ENCODE data around the gene CLEC16A.

CLEC16A gene

GRCh38 chr16:11173426-11173825 is 229.1 kb downstream of the CLEC16A start:
- H3K4me1 ChIP-seq (ENCODE audit: control insufficient read depth in 1 of 2, insufficient read depth in 2 of 2, low read length in 2 of 2), result no peaks in the 10 kb centered on the region
- H3K27me3 ChIP-seq (ENCODE audit: low read depth, low read length), result no peaks in the 10 kb centered on the region

DNA sequence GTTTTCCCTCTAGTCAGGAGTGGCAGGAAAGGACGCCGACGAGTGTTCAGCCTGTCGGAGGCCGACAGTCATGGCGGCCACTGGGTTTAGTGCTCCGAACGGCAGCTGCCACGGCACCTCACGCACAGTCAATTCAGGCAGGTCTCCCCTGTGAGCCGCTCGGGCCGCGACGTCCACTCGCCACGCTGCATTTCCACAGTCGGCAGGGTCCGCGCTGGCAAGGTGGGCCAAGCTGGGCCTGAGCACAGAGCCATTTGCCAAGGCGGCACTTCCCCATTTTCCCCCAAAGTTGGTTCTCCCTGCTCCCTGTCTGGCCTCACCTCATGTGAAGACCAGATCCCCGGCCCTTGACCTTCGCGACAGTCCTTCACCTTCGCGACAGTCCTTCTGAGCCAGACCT is 229.8 kb downstream of the CLEC16A start:
- Histone ChIP-seq H3K36me3 (ENCODE audit: control insufficient read depth in 1 of 2, insufficient read depth in 2 of 2, low read length in 2 of 2) (peaks cover 14 to 38% of the 10 kb centered on the region in 2 donors), H3K9me3 (ENCODE audit: control insufficient read depth in 1 of 2, low read length in 2 of 2) (no peaks in the 10 kb centered on the region), H3K4me1 (ENCODE audit: control insufficient read depth in 1 of 2, insufficient read depth in 2 of 2, low read length in 2 of 2) (no peaks in the 10 kb centered on the region), H3K27me3 (ENCODE audit: low read depth, low read length) (no peaks in the 10 kb centered on the region), H3K4me3 (ENCODE audit: low read depth in 1 of 2, low read length in 2 of 2) (no peak overlapping the region), H3K27ac (ENCODE audit: low read length) (no peak overlapping the region)

More at GRCh38 chr16:11173426-11173825, 229.1 kb downstream of the CLEC16A start:
- Histone ChIP-seq H3K4me3 (ENCODE audit: low read depth in 1 of 2, low read length in 2 of 2) (no peak overlapping the region), H3K27ac (ENCODE audit: low read length) (no peak overlapping the region), H3K36me3 (ENCODE audit: control insufficient read depth in 1 of 2, insufficient read depth in 2 of 2, low read length in 2 of 2) (peaks cover 10 to 38% of the 10 kb centered on the region in 2 donors), H3K9me3 (ENCODE audit: control insufficient read depth in 1 of 2, low read length in 2 of 2) (no peaks in the 10 kb centered on the region)

GRCh38 chr16:11175106-11175786 is 230.9 kb downstream of the CLEC16A start:
- Histone ChIP-seq H3K9me3 (ENCODE audit: control insufficient read depth in 1 of 2, low read length in 2 of 2) (no peaks in the 10 kb centered on the region), H3K36me3 (ENCODE audit: control insufficient read depth in 1 of 2, insufficient read depth in 2 of 2, low read length in 2 of 2) (peaks cover 18 to 41% of the 10 kb centered on the region in 2 donors), H3K27me3 (ENCODE audit: low read depth, low read length) (no peaks in the 10 kb centered on the region), H3K4me1 (ENCODE audit: control insufficient read depth in 1 of 2, insufficient read depth in 2 of 2, low read length in 2 of 2) (no peaks in the 10 kb centered on the region), H3K27ac (ENCODE audit: low read length) (no peak overlapping the region), H3K4me3 (ENCODE audit: low read depth in 1 of 2, low read length in 2 of 2) (no peak overlapping the region)

DNA sequence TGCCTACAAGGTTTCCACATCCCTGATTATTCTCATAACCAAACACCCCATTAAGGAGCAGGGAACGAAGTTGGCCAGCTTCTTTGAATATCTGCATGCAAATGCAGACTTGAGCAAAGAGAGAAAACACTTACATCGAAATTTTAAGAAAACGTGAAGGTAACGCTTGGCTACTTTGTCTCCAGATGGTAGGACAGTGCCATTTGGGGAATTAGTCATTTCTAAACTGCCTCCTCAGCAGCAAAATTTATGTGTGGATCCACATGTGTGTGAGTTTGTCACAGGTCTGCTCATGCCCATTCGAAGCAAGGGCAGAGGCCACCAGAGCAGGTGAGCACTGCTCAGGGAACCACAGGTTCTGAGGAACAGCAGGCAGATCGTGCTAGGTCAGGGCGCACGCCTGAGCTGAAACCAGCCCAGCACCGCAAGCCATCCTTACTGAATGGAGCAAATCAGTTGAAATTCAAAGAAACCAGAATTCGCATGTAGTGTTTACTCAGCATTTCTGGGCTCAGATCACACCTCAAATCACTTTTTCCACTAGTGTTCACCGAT is 231.5 kb downstream of the CLEC16A start:
- Histone ChIP-seq H3K27ac (ENCODE audit: low read length) (no peak overlapping the region), H3K4me1 (ENCODE audit: control insufficient read depth in 1 of 2, insufficient read depth in 2 of 2, low read length in 2 of 2) (no peaks in the 10 kb centered on the region), H3K9me3 (ENCODE audit: control insufficient read depth in 1 of 2, low read length in 2 of 2) (no peaks in the 10 kb centered on the region), H3K27me3 (ENCODE audit: low read depth, low read length) (no peaks in the 10 kb centered on the region), H3K36me3 (ENCODE audit: control insufficient read depth in 1 of 2, insufficient read depth in 2 of 2, low read length in 2 of 2) (peaks cover 15 to 42% of the 10 kb centered on the region in 2 donors), H3K4me3 (ENCODE audit: low read depth in 1 of 2, low read length in 2 of 2) (no peak overlapping the region)

- Histone ChIP-seq H3K27ac (ENCODE audit: low read length) (no peak overlapping the region), H3K27me3 (ENCODE audit: low read depth, low read length) (no peaks in the 10 kb centered on the region), H3K4me1 (ENCODE audit: control insufficient read depth in 1 of 2, insufficient read depth in 2 of 2, low read length in 2 of 2) (no peaks in the 10 kb centered on the region), H3K9me3 (ENCODE audit: control insufficient read depth in 1 of 2, low read length in 2 of 2) (no peaks in the 10 kb centered on the region), H3K36me3 (ENCODE audit: control insufficient read depth in 1 of 2, insufficient read depth in 2 of 2, low read length in 2 of 2) (peaks cover 15 to 42% of the 10 kb centered on the region in 2 donors), H3K4me3 (ENCODE audit: low read depth in 1 of 2, low read length in 2 of 2) (no peak overlapping the region)
Observed at GRCh38 chr16:11177578-11178160, 233.3 kb downstream of the CLEC16A start.

- no peaks in the 10 kb centered on the region for H3K9me3 ChIP-seq (ENCODE audit: control insufficient read depth in 1 of 2, low read length in 2 of 2)
- peaks cover 11 to 42% of the 10 kb centered on the region in 2 donors for H3K36me3 ChIP-seq (ENCODE audit: control insufficient read depth in 1 of 2, insufficient read depth in 2 of 2, low read length in 2 of 2)
- H3K4me1 ChIP-seq (ENCODE audit: control insufficient read depth in 1 of 2, insufficient read depth in 2 of 2, low read length in 2 of 2), result no peaks in the 10 kb centered on the region
- H3K27ac ChIP-seq (ENCODE audit: low read length), result no peak overlapping the region
- no peak overlapping the region for H3K4me3 ChIP-seq (ENCODE audit: low read depth in 1 of 2, low read length in 2 of 2)
- no peaks in the 10 kb centered on the region for H3K27me3 ChIP-seq (ENCODE audit: low read depth, low read length)
Observed at GRCh38 chr16:11178424-11178823, 234.1 kb downstream of the CLEC16A start.

DNA sequence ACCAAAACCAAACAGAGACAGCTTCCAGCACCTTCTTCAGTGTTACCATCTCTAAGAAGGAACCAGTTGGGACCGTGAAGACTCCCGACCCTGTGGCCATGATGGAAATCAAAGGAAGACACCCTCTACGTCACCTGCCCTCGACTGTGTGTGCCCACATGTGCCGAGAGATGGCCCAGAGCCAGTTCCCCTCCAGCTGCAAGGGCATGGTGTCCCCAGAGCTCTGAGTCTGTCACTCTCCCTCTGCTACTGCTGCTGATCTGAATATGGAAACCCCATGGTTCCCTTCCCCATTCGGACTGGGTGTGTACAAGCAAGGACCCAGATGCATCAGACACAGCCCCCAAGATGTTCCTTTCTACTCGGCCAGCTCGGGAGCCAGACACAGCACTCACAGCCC is 235.2 kb downstream of the CLEC16A start:
- H3K36me3 ChIP-seq (ENCODE audit: control insufficient read depth in 1 of 2, insufficient read depth in 2 of 2, low read length in 2 of 2), result peaks cover 8 to 40% of the 10 kb centered on the region in 2 donors

DNA sequence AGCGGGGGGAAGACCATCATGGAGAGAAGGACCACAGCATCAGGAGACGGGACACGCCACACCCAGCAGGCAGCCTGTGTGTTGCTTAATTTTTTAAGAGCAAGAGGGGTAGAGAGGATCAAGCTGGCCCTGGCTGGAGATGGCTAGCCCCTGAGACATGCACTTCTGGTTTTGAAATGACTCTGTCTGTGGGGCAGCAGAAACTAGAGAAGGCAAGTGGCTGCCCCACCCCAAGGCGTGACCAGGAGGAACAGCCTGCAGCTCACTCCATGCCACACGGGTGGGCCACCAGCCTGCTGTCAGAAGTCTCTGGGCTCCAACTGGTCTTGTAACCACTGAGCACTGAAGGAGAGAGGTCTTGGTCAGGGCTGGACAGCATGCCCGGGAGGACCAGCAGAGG is 236.1 kb downstream of the CLEC16A start:
- H3K27ac ChIP-seq (ENCODE audit: low read length), result no peak overlapping the region
- peaks cover 8 to 32% of the 10 kb centered on the region in 2 donors for H3K36me3 ChIP-seq (ENCODE audit: control insufficient read depth in 1 of 2, insufficient read depth in 2 of 2, low read length in 2 of 2)
- no peaks in the 10 kb centered on the region for H3K9me3 ChIP-seq (ENCODE audit: control insufficient read depth in 1 of 2, low read length in 2 of 2)
- H3K4me3 ChIP-seq (ENCODE audit: low read depth in 1 of 2, low read length in 2 of 2), result no peak overlapping the region
- no peaks in the 10 kb centered on the region for H3K4me1 ChIP-seq (ENCODE audit: control insufficient read depth in 1 of 2, insufficient read depth in 2 of 2, low read length in 2 of 2)
- no peaks in the 10 kb centered on the region for H3K27me3 ChIP-seq (ENCODE audit: low read depth, low read length)

More for the DNA sequence above, 235.2 kb downstream of the CLEC16A start:
- Histone ChIP-seq H3K27me3 (ENCODE audit: low read depth, low read length) (no peaks in the 10 kb centered on the region), H3K4me3 (ENCODE audit: low read depth in 1 of 2, low read length in 2 of 2) (no peak overlapping the region), H3K9me3 (ENCODE audit: control insufficient read depth in 1 of 2, low read length in 2 of 2) (no peaks in the 10 kb centered on the region), H3K27ac (ENCODE audit: low read length) (no peak overlapping the region), H3K4me1 (ENCODE audit: control insufficient read depth in 1 of 2, insufficient read depth in 2 of 2, low read length in 2 of 2) (no peaks in the 10 kb centered on the region)

- H3K36me3 ChIP-seq (ENCODE audit: control insufficient read depth in 1 of 2, insufficient read depth in 2 of 2, low read length in 2 of 2), result peaks cover 8 to 26% of the 10 kb centered on the region in 2 donors
- no peaks in the 10 kb centered on the region for H3K4me1 ChIP-seq (ENCODE audit: control insufficient read depth in 1 of 2, insufficient read depth in 2 of 2, low read length in 2 of 2)
- no peak overlapping the region for H3K27ac ChIP-seq (ENCODE audit: low read length)
- no peaks in the 10 kb centered on the region for H3K9me3 ChIP-seq (ENCODE audit: control insufficient read depth in 1 of 2, low read length in 2 of 2)
- H3K4me3 ChIP-seq (ENCODE audit: low read depth in 1 of 2, low read length in 2 of 2), result no peak overlapping the region
- no peaks in the 10 kb centered on the region for H3K27me3 ChIP-seq (ENCODE audit: low read depth, low read length)
Observed at GRCh38 chr16:11181242-11181898, 237.0 kb downstream of the CLEC16A start.

DNA sequence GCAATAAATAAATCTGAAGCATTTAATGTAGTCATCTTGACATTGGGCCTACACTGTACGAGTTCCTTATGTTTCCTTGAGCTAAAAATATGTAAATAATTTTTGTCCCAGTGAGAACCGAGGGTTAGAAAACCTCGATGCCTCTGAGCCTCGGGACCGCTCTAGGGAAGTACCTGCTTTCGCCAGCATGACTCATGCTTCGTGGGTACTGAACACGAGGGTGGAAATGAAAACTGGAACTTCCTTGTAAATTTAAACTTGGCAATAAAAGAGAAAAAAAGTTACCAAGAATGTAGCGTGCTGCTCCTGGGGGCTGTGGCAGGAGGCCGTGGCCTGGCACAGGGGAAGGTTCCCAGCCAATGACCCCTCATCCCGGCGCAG is 237.5 kb downstream of the CLEC16A start:
- H3K36me3 ChIP-seq (ENCODE audit: control insufficient read depth in 1 of 2, insufficient read depth in 2 of 2, low read length in 2 of 2), result peaks cover 8 to 26% of the 10 kb centered on the region in 2 donors
- no peak overlapping the region for H3K27ac ChIP-seq (ENCODE audit: low read length)
- H3K4me3 ChIP-seq (ENCODE audit: low read depth in 1 of 2, low read length in 2 of 2), result no peak overlapping the region
- H3K27me3 ChIP-seq (ENCODE audit: low read depth, low read length), result no peaks in the 10 kb centered on the region
- no peaks in the 10 kb centered on the region for H3K9me3 ChIP-seq (ENCODE audit: control insufficient read depth in 1 of 2, low read length in 2 of 2)
- no peaks in the 10 kb centered on the region for H3K4me1 ChIP-seq (ENCODE audit: control insufficient read depth in 1 of 2, insufficient read depth in 2 of 2, low read length in 2 of 2)

DNA sequence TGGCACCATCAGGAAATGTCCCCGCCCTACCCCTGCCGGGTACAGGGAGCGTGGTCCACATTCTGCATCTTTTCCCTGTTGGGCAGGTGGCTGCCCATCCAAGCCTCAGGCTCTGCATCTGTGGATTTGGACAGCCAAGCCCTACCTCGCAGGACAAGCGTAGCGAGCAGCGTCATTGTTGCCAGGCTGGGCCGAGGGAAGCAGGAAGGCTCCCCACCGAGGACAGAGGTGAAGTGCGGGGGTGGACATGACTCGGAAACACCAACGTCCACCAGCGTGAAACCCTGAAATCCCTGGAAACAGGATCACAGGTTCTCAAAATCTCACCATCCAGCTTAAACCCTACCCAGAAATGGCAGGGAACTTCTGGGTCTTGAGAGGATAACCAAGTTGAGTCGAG is 238.0 kb downstream of the CLEC16A start:
- peaks cover 8 to 26% of the 10 kb centered on the region in 2 donors for H3K36me3 ChIP-seq (ENCODE audit: control insufficient read depth in 1 of 2, insufficient read depth in 2 of 2, low read length in 2 of 2)

More for the DNA sequence above, 238.0 kb downstream of the CLEC16A start:
- no peaks in the 10 kb centered on the region for H3K27me3 ChIP-seq (ENCODE audit: low read depth, low read length)
- no peak overlapping the region for H3K4me3 ChIP-seq (ENCODE audit: low read depth in 1 of 2, low read length in 2 of 2)
- H3K27ac ChIP-seq (ENCODE audit: low read length), result no peak overlapping the region
- no peaks in the 10 kb centered on the region for H3K9me3 ChIP-seq (ENCODE audit: control insufficient read depth in 1 of 2, low read length in 2 of 2)
- no peaks in the 10 kb centered on the region for H3K4me1 ChIP-seq (ENCODE audit: control insufficient read depth in 1 of 2, insufficient read depth in 2 of 2, low read length in 2 of 2)
